ENCODE results near the gene PPFIBP2. TPM values are rescaled to one million over a fixed set of nuclear protein-coding genes. Genes with fewer than 3 reads are reported as not detected.

Gene PPFIBP2
- total RNA-seq, 4 donors from 2014 or later: 26.4 to 33.3 (median 29.1) TPM

DNA sequence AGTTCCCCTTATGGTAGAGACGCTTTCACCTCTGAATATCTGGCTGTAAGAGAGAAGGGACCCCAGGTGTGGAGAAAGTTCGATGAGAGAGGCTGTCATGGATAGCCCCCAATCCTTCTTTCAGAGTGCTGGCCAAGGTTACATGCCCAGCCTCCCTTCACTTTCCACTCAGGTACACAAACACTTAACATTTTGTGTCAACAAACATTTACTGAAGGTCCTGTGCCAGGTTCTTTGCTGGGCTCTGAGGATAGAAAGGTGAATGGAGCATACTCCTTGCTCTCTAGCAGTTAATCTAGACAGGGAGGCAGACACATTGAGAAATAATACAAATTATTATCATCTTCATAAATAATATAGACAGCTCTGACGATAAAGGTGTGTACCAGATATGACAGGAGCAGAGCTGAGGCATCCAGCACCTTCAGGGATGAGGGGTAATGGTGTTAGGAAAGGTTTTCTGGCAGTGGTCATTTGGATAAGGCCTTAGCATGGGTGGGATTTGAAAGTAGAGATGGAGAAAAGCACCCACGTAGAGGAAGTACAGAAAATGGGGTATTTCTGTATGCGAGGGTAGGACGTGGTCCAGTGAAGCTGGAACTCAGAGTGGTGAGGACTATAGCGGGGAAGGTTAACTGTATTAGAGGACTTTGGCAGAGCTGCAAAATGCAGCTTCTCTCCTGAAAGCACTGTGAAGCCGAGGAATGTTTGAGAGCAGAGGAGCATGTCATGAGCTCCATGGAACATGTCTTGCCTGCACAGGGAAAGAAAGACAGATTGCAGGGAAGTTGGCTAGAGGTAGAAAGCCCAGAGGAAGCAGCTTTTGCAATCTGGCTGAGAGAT, 19.6 kb downstream of the PPFIBP2 start:
- TF ChIP-seq, protein P1, sequence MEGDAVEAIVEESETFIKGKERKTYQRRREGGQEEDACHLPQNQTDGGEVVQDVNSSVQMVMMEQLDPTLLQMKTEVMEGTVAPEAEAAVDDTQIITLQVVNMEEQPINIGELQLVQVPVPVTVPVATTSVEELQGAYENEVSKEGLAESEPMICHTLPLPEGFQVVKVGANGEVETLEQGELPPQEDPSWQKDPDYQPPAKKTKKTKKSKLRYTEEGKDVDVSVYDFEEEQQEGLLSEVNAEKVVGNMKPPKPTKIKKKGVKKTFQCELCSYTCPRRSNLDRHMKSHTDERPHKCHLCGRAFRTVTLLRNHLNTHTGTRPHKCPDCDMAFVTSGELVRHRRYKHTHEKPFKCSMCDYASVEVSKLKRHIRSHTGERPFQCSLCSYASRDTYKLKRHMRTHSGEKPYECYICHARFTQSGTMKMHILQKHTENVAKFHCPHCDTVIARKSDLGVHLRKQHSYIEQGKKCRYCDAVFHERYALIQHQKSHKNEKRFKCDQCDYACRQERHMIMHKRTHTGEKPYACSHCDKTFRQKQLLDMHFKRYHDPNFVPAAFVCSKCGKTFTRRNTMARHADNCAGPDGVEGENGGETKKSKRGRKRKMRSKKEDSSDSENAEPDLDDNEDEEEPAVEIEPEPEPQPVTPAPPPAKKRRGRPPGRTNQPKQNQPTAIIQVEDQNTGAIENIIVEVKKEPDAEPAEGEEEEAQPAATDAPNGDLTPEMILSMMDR (IDR thresholded peaks at IDR 0.05; ENCODE audit: low read depth): no peak

- TF ChIP-seq, protein P1 (IDR thresholded peaks at IDR 0.05; ENCODE audit: low read depth): no peak
Measured at GRCh38 chr11:7534042-7534378, 20.2 kb downstream of the PPFIBP2 start.

DNA sequence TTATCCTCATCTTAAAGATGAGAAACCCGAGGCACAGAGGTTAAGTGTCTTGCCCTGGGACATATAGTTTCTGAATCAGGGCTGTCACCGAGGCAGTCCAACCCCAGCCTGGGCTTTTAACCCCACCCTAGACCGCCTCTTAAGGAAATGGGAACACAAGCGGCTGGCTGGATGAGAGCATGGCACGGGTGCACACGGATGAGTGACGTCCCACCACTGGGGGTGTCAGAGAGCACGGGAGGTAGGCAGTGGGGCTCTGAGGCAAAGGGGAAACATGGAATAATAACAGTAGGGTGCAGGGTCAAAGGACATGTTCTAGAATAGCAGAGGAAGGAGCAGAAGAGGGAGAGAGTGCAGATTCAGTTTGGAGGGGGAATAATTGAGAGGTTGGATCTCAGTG, 22.3 kb downstream of the PPFIBP2 start:
- TF ChIP-seq, protein P1 (IDR thresholded peaks at IDR 0.05; ENCODE audit: low read depth): no peak

DNA sequence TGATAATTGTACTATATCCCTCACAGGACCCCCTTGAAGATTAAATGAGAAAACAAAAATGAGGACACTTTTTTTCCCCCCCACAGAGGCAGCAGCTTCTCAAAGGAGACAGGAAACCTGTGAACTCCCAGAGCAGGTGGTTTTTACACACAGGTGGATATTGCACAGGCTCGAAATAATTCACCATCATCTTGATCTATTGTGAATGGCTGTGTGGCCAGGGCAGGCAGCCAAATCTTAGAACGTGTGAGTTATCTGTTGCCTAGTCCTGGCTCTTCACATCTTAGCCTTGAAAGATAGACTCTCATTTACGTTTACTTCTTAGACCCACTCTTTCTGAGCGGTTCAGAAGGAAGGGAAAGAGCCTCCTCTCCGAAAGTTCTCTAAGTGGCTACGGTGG, 23.5 kb downstream of the PPFIBP2 start:
- TF ChIP-seq, protein P1 (IDR thresholded peaks at IDR 0.05; ENCODE audit: low read depth): no peak

GRCh38 chr11:7538031-7538430, 24.2 kb downstream of the PPFIBP2 start:
- TF ChIP-seq, protein P1 (IDR thresholded peaks at IDR 0.05; ENCODE audit: low read depth): no peak

- TF ChIP-seq, protein P1 (IDR thresholded peaks at IDR 0.05; ENCODE audit: low read depth): no peak
Measured at GRCh38 chr11:7538466-7539454, 25.0 kb downstream of the PPFIBP2 start.
